GM23248 (cell line): ENCODE data around the gene WDR91. TPM values are rescaled to one million over a fixed set of nuclear protein-coding genes. Genes with fewer than 3 reads are reported as not detected.

Source experiments
- DNase-seq: peaks from one replicate; pipeline ENCODE4 v3.0.0-alpha.2; 2015
- H2AFZ ChIP-seq: fragments of 200-600 bp; sonication (generic); 2 replicates; pipeline ENCODE4 v1.6.1; 2016; ENCODE audit warnings: antibody characterized with exemption
- H3F3A ChIP-seq: fragments of 200-600 bp; sonication (generic); 2 replicates; pipeline ENCODE4 v1.6.1; 2016; ENCODE audit warnings: mild to moderate bottlenecking, antibody characterized with exemption, mixed run types; ENCODE audit not compliant: insufficient read depth
- H3K27ac ChIP-seq: fragments of 200-600 bp; sonication (generic); 2 replicates; pipeline ENCODE4 v1.5.1; 2016; ENCODE audit warnings: mild to moderate bottlenecking
- H3K27me3 ChIP-seq: fragments of 200-600 bp; sonication (generic); replicated peaks from 2 replicates; pipeline ENCODE4 v1.6.1; 2016; ENCODE audit warnings: mild to moderate bottlenecking; ENCODE audit not compliant: insufficient read depth
- H3K36me3 ChIP-seq: fragments of 200-600 bp; sonication (generic); 2 replicates; pipeline ENCODE4 v1.6.1; 2016; ENCODE audit warnings: low read depth, mild to moderate bottlenecking
- H3K4me1 ChIP-seq: fragments of 200-600 bp; sonication (generic); 2 replicates; pipeline ENCODE4 v1.6.1; 2016; ENCODE audit warnings: mild to moderate bottlenecking; ENCODE audit not compliant: insufficient read depth
- H3K4me2 ChIP-seq: fragments of 200-600 bp; sonication (generic); one replicate; pipeline ENCODE4 v1.6.1; 2016; ENCODE audit warnings: mild to moderate bottlenecking; ENCODE audit not compliant: unreplicated experiment
- H3K4me3 ChIP-seq: fragments of 200-600 bp; sonication (generic); 2 replicates; pipeline ENCODE4 v1.5.1; 2016; ENCODE audit warnings: mild to moderate bottlenecking
- H3K79me2 ChIP-seq: fragments of 200-600 bp; sonication (generic); 2 replicates; pipeline ENCODE4 v1.6.1; 2016; ENCODE audit warnings: mild to moderate bottlenecking; ENCODE audit not compliant: insufficient read depth
- H3K9ac ChIP-seq: fragments of 200-600 bp; sonication (generic); 2 replicates; pipeline ENCODE4 v1.6.1; 2016; ENCODE audit warnings: mild to moderate bottlenecking
- H3K9me2 ChIP-seq: fragments of 200-600 bp; sonication (generic); 2 replicates; pipeline ENCODE4 v1.6.1; 2016; ENCODE audit warnings: mixed run types, mild to moderate bottlenecking, moderate library complexity; ENCODE audit not compliant: insufficient read depth
- H3K9me3 ChIP-seq: fragments of 200-600 bp; sonication (generic); one replicate; pipeline ENCODE4 v1.6.1; 2017; ENCODE audit warnings: low read depth
- H4K20me1 ChIP-seq: fragments of 200-600 bp; sonication (generic); 2 replicates; pipeline ENCODE4 v1.6.0; 2016; ENCODE audit not compliant: insufficient read depth
- EZH2 ChIP-seq: fragments of 200-600 bp; sonication (generic); IDR thresholded peaks from 2 replicates; pipeline ENCODE4 v1.6.1; 2018; ENCODE audit warnings: antibody characterized with exemption, mild to moderate bottlenecking; ENCODE audit not compliant: insufficient read depth, poor library complexity, severe bottlenecking
- EZH2phosphoT487 ChIP-seq: fragments of 200-600 bp; sonication (generic); IDR thresholded peaks from 2 replicates; pipeline ENCODE4 v1.6.1; 2018; ENCODE audit warnings: antibody characterized with exemption, moderate library complexity, mild to moderate bottlenecking, low read depth; ENCODE audit not compliant: insufficient read depth
- WGBS, 2 experiments: methylation state at CpG; one replicate each; pipeline ENCODE4 v1.1.6; 2015 to 2017; ENCODE audit warnings: low lambda C conversion rate in 2 of 2, low coverage in 1 of 2; ENCODE audit errors: missing lambda C conversion rate in 2 of 2; 5-methylcytosine and 5-hydroxymethylcytosine counted together
- in situ Hi-C: fragments of 300-500 bp; cut with MboI; formaldehyde crosslinking; loops from 2 replicates; pipeline ENCODE4 v1.15.0; 2020
- polyA plus RNA-seq: library from polyadenylated mRNA; unstranded; fragments of >200 nt; fragmentation: Nextera tagmentation; extraction: Ambion mirVana; gene quantifications from 2 replicates; pipeline ENCODE4 v1.2.1, GENCODE V29; 2016
- total RNA-seq: library from RNA; depleted of rRNA; stranded (reverse); fragments of >200 nt; shearing (Covaris generic); gene quantifications from 2 replicates; pipeline ENCODE4 v1.2.3, GENCODE V29; 2014

Gene WDR91
- total and polyA plus RNA-seq, 2 experiments from 2014 or later = 5.4 to 8.3 TPM

DNA sequence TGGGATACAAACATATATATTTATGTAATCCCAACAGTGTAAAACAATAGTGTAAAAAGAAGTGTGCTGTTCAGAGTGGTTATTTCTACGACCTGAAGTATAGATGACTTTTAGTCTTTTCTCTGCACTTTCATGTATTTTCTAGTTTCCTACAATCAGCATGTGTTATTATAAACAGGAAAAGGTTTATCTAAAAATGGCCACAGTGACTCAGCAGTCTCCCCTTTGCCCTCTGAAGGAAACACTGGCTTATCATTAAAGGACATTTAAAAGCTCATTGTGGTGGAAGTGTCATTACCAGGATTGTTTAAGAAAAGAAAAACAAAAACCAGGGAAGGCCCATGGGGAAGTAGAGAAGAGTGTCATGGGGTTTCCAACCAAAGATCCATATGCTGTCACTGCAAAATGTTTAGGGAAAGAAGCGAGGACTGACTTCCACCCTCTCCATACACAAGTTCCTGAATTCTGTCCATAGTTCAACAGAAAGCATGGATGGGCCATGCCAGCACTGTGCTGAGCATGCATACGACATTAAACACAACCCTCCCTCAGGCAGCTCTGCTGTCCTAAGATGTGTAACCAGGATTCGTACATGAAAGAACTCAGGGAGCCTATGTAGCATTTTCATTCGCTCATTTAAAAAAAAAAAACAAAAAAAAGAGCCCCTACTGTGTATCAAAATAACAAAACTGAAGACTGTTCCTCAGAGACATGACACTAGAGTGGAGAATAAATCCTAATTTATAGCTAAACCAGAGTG, 51.0 kb downstream of the WDR91 start:
- 80% methylated on average over 5 of the region's 5 CpGs for WGBS, 2 experiments
- H3K27ac ChIP-seq = peak overlapping the region; percentile 16; the same call in 1 of the 2 replicates
- no peaks in the 10 kb centered on the region for H3K9me3 ChIP-seq
- H3K9me2 ChIP-seq = no peaks in the 10 kb centered on the region
- H3K79me2 ChIP-seq = no peaks in the 10 kb centered on the region
- no peak overlapping the region for H3K4me2 ChIP-seq
- peak; percentile 14 for DNase-seq
- 0 out of 2 replicates have a peak overlapping the region, but pooled peaks have one; percentile 4 for H2AFZ ChIP-seq
- in situ Hi-C loops = no loop called here
- no peak for TF ChIP-seq EZH2
- TF ChIP-seq EZH2phosphoT487 = no peak
- H3K36me3 ChIP-seq = no peaks in the 10 kb centered on the region
- no peaks in the 10 kb centered on the region for H4K20me1 ChIP-seq
- no peaks in the 10 kb centered on the region for H3K27me3 ChIP-seq
- H3K4me3 ChIP-seq = no peak overlapping the region
- H3K9ac ChIP-seq = no peak overlapping the region
- peaks cover 14% of the 10 kb centered on the region for H3K4me1 ChIP-seq
- 0 out of 2 replicates have a peak, but pooled peaks cover 10% of the 10 kb centered on the region for H3F3A ChIP-seq

DNA sequence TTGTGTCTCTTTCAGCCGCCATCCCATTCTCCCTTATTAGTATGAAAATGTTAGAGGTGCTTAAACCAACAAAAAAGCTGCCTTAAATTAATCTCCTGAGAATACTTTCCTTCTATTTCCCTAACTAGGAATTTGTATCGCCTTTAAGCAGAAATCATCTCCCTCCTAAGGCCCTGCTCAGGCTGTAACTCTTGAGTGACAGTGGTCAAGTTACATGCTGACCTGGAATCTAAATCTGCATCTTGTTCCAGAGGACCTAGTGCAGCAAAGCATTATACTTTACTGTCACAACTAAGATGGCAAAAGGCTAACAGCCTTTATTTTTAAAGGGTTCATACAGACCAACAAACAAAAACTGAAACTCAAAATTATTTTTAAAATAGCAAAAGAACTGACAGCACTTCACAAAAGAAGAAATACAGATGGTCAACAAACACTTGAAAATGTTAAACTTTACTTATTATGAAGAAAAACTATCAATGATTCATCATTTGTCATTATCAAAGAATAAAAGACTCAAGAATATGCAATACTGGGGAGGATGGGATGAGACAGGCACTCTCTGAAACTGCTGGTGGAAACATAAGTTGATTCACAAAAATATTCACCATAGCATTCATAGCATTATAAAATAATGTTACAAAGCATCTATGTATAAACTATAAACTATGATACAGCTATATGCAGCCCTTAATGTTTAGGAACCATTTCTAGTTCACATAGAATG, 51.8 kb downstream of the WDR91 start:
- Histone ChIP-seq H3K4me1 (peaks cover 14% of the 10 kb centered on the region), H3K9ac (no peak overlapping the region), H4K20me1 (no peaks in the 10 kb centered on the region), H3K4me3 (no peak overlapping the region), H3F3A (0 out of 2 replicates have a peak, but pooled peaks cover 10% of the 10 kb centered on the region), H3K27ac (peak overlapping the region; percentile 16; the same call in 1 of the 2 replicates), H2AFZ (0 out of 2 replicates have a peak overlapping the region, but pooled peaks have one; percentile 4), H3K79me2 (no peaks in the 10 kb centered on the region), H3K27me3 (no peaks in the 10 kb centered on the region), H3K4me2 (no peak overlapping the region), H3K9me2 (no peaks in the 10 kb centered on the region), H3K36me3 (no peaks in the 10 kb centered on the region), H3K9me3 (no peaks in the 10 kb centered on the region)
- in situ Hi-C loops = no loop called here
- TF ChIP-seq EZH2 = no peak
- TF ChIP-seq EZH2phosphoT487 = no peak
- 98 to 100% methylated on average over 2 of the region's 2 CpGs for WGBS, 2 experiments
- DNase-seq = peak; percentile 39

GRCh38 chr7:135158874-135159273, 52.5 kb downstream of the WDR91 start:
- Histone ChIP-seq H3K36me3 (no peaks in the 10 kb centered on the region), H3K9ac (no peak overlapping the region), H3K4me1 (peaks cover 14% of the 10 kb centered on the region), H3K9me3 (no peaks in the 10 kb centered on the region), H3K27me3 (no peaks in the 10 kb centered on the region), H3K79me2 (no peaks in the 10 kb centered on the region), H3F3A (0 out of 2 replicates have a peak, but pooled peaks cover 10% of the 10 kb centered on the region), H3K9me2 (no peaks in the 10 kb centered on the region), H2AFZ (no peak overlapping the region), H3K4me2 (no peak overlapping the region), H3K27ac (no peak overlapping the region), H4K20me1 (no peaks in the 10 kb centered on the region), H3K4me3 (no peak overlapping the region)
- in situ Hi-C loops = no loop called here
- DNase-seq = no peak
- 90 to 92% methylated on average over 6 of the region's 6 CpGs for WGBS, 2 experiments
- TF ChIP-seq EZH2phosphoT487 = no peak
- no peak for TF ChIP-seq EZH2

GRCh38 chr7:135158141-135158655, 53.1 kb downstream of the WDR91 start:
- H3K36me3 ChIP-seq = no peaks in the 10 kb centered on the region
- in situ Hi-C loops = no loop called here
- no peaks in the 10 kb centered on the region for H3K27me3 ChIP-seq
- peaks cover 14% of the 10 kb centered on the region for H3K4me1 ChIP-seq
- 92 to 100% methylated on average over 1 of the region's 1 CpG for WGBS, 2 experiments
- no peak overlapping the region for H2AFZ ChIP-seq
- DNase-seq = no peak
- no peak overlapping the region for H3K4me2 ChIP-seq
- no peak for TF ChIP-seq EZH2phosphoT487
- no peak for TF ChIP-seq EZH2
- no peak overlapping the region for H3K9ac ChIP-seq
- H3F3A ChIP-seq = 0 out of 2 replicates have a peak, but pooled peaks cover 10% of the 10 kb centered on the region
- no peaks in the 10 kb centered on the region for H3K79me2 ChIP-seq
- H3K27ac ChIP-seq = no peak overlapping the region
- no peaks in the 10 kb centered on the region for H3K9me2 ChIP-seq
- H3K4me3 ChIP-seq = no peak overlapping the region
- H3K9me3 ChIP-seq = no peaks in the 10 kb centered on the region
- H4K20me1 ChIP-seq = no peaks in the 10 kb centered on the region
